Karpas-422 (cell line): Measurements from ENCODE around the gene ACIN1. TPM values are rescaled to one million over a fixed set of nuclear protein-coding genes. Genes with fewer than 3 reads are reported as not detected.

ENCODE experiments used
- DNase-seq: peaks from one replicate; pipeline ENCODE4 v3.0.0-alpha.2; 2015
- H2AFZ ChIP-seq: fragments of 200-600 bp; sonication (generic); 2 replicates; pipeline ENCODE4 v1.6.1; 2014; ENCODE audit warnings: antibody characterized with exemption, low read length, mixed read lengths
- H3K27ac ChIP-seq: fragments of 200-600 bp; sonication (generic); 2 replicates; pipeline ENCODE4 v1.5.1; 2014; ENCODE audit warnings: mild to moderate bottlenecking, low read length, moderate library complexity
- H3K27me3 ChIP-seq: fragments of 200-600 bp; sonication (generic); 2 replicates; pipeline ENCODE4 v1.6.1; 2014; ENCODE audit warnings: low read length, mixed read lengths
- H3K36me3 ChIP-seq: fragments of 200-600 bp; sonication (generic); 2 replicates; pipeline ENCODE4 v1.6.1; 2014; ENCODE audit warnings: low read length, mixed read lengths; ENCODE audit not compliant: insufficient read depth
- H3K4me1 ChIP-seq: fragments of 200-600 bp; sonication (generic); 2 replicates; pipeline ENCODE4 v1.6.1; 2014; ENCODE audit warnings: mild to moderate bottlenecking, low read length, mixed read lengths
- H3K4me2 ChIP-seq: fragments of 200-600 bp; sonication (generic); 2 replicates; pipeline ENCODE4 v1.6.1; 2014; ENCODE audit warnings: low read length, low read depth, mild to moderate bottlenecking; ENCODE audit not compliant: poor library complexity, severe bottlenecking
- H3K4me3 ChIP-seq: fragments of 200-600 bp; sonication (generic); 2 replicates; pipeline ENCODE4 v1.5.1; 2014; ENCODE audit warnings: mild to moderate bottlenecking, antibody characterized with exemption, low read length, mixed read lengths
- H3K79me2 ChIP-seq: fragments of 200-600 bp; sonication (generic); 2 replicates; pipeline ENCODE4 v1.6.1; 2014; ENCODE audit warnings: mild to moderate bottlenecking, low read length, mixed read lengths
- H3K9ac ChIP-seq: fragments of 200-600 bp; sonication (generic); 2 replicates; pipeline ENCODE4 v1.6.0; 2014; ENCODE audit warnings: low read length
- H3K9me2 ChIP-seq: fragments of 200-600 bp; sonication (generic), shearing (Covaris generic); replicated peaks from 2 replicates; pipeline ENCODE4 v1.6.0; 2014; ENCODE audit warnings: mild to moderate bottlenecking, low read length, moderate library complexity; ENCODE audit not compliant: insufficient read depth
- H3K9me3 ChIP-seq: fragments of 300-700, 200-600 bp; sonication (generic); 2 replicates; pipeline ENCODE4 v1.6.1; 2014; ENCODE audit warnings: low read length, mixed read lengths
- H4K20me1 ChIP-seq: fragments of 200-600 bp; sonication (generic); 2 replicates; pipeline ENCODE4 v1.6.1; 2014; ENCODE audit warnings: mild to moderate bottlenecking, antibody characterized with exemption, low read length, low read depth; ENCODE audit not compliant: insufficient read depth
- total RNA-seq: library from RNA; depleted of rRNA; stranded (reverse); fragments of >200 nt; shearing (Covaris generic); gene quantifications from 2 replicates; pipeline ENCODE4 v1.2.3, GENCODE V29; 2014; ENCODE audit warnings: low replicate concordance

The ACIN1 gene
- total RNA-seq, 1 experiment from 2014 or later: 125 TPM

DNA sequence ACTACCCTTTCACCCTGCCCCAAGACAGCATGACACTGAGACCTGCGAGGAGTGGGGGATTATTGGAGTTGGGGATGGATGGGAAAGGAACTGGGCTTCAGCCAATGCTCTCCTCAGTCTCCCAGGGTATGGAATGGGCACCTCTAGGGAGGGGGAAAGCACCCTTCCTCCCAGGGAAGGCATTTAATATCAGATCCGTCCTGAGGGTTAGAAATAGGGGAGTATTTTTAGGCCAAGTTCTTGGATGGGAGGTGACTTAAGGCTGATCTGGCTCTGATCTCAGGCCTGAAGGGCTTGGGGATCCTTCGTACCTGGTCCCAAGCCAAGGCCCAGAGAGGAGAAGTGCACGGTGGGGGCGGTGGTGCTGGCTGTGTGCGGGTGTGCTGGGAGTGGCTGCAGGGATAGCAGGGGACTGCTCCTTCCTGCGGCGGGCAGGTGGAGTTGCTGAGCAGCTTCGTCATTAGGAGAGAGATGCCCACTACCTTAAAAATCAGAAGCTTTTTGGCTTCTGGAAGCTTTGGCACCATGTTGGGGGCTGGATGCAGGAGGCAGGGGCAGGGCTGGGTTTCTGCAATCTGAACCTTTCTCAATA, 31.1 kb upstream of the ACIN1 start:
- H3K79me2 ChIP-seq: no peaks in the 10 kb centered on the region

DNA sequence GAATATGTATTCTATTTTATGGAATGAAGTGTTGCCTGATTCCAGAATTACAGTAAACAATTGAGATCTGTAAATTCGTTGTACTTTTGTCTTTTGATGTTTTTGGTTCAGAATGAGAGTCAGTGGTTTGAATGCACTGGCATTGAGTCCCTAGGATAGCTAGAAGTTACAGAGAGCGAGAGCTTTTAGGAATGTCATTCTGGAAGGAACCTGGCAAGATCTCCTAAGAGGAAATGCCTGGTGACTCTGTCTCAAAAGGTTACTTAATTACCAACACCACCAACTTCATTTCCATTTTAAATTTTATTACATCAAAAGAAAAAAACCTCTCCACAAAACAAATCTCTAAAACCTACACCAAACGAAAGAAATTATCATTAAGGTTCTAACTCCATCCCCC, 30.1 kb upstream of the ACIN1 start:
- Histone ChIP-seq H3K9me2 (no peaks in the 10 kb centered on the region), H3K27ac (no peak overlapping the region), H3K9ac (no peak overlapping the region), H3K79me2 (no peaks in the 10 kb centered on the region), H3K36me3 (no peaks in the 10 kb centered on the region), H3K9me3 (no peaks in the 10 kb centered on the region), H3K27me3 (no peaks in the 10 kb centered on the region), H4K20me1 (no peaks in the 10 kb centered on the region), H3K4me1 (peaks cover 14% of the 10 kb centered on the region), H3K4me3 (no peak overlapping the region), H3K4me2 (no peak overlapping the region), H2AFZ (no peak overlapping the region)
- no peak for DNase-seq

More for the DNA sequence above, 31.1 kb upstream of the ACIN1 start:
- no peak overlapping the region for H2AFZ ChIP-seq
- no peaks in the 10 kb centered on the region for H3K9me3 ChIP-seq
- no peaks in the 10 kb centered on the region for H4K20me1 ChIP-seq
- no peak overlapping the region for H3K4me2 ChIP-seq
- no peak for DNase-seq
- no peak overlapping the region for H3K9ac ChIP-seq
- no peak overlapping the region for H3K4me3 ChIP-seq
- peaks cover 6% of the 10 kb centered on the region for H3K4me1 ChIP-seq
- H3K36me3 ChIP-seq: no peaks in the 10 kb centered on the region
- H3K27me3 ChIP-seq: no peaks in the 10 kb centered on the region
- no peak overlapping the region for H3K27ac ChIP-seq
- no peaks in the 10 kb centered on the region for H3K9me2 ChIP-seq

DNA sequence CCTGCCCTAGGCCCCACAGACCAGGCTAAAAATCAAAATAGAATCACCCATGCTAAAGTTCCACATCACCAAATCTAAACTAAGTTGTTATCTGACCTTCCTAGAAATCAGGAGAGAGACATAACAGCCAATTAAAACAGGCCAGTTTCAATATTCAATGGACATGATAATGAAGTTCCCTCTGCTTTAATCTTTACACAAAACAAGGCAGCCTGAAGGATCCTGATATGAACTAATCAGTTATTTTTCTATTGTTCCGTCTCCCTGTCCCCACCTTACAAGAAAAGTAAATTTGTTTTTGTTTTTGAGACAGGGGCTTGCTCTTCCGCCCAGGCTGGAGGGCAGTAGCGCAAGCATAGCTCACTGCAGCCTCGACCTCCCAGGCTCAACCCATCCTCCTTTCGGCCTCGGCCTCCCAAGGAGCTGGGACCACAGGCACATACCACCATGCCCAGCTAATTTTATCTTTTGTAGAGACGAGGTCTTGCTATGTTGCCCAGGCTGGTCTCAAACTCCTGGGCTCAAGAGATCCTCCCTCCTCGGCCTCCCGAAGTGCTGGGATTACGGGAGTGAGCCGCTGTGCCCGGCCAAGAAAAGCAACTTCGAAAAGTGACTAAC, 29.5 kb upstream of the ACIN1 start:
- Histone ChIP-seq H3K27me3 (no peaks in the 10 kb centered on the region), H3K9me2 (no peaks in the 10 kb centered on the region), H3K9me3 (no peaks in the 10 kb centered on the region), H3K4me1 (peaks cover 20% of the 10 kb centered on the region), H3K27ac (no peak overlapping the region), H3K4me2 (no peak overlapping the region), H3K36me3 (no peaks in the 10 kb centered on the region), H3K9ac (no peak overlapping the region), H3K4me3 (no peak overlapping the region), H3K79me2 (no peaks in the 10 kb centered on the region), H4K20me1 (no peaks in the 10 kb centered on the region), H2AFZ (no peak overlapping the region)
- DNase-seq: no peak

DNA sequence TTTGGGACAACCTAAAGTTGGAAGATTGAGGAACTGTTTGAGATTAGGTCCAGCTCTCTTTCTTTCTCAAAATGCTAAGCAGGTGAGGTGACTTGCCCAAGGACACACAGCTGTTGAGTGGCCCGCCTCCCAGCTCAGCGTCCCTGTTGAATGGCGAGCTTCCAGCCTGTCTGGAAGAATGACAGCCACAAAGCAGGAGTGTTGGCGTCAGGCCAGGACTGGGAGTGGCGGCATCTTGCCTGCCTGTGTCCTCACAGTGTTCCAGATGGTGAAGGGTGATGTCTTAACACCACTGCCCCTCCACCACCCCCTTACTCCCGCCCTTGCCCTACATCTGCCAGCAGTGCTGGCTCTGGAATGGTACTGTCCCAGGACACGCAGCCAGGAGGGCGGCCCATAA, 28.5 kb upstream of the ACIN1 start:
- Histone ChIP-seq H3K9me3 (no peaks in the 10 kb centered on the region), H3K36me3 (no peaks in the 10 kb centered on the region), H4K20me1 (no peaks in the 10 kb centered on the region), H2AFZ (no peak overlapping the region), H3K9ac (no peak overlapping the region), H3K4me1 (peaks cover 24% of the 10 kb centered on the region), H3K4me3 (no peak overlapping the region), H3K9me2 (no peaks in the 10 kb centered on the region), H3K79me2 (no peaks in the 10 kb centered on the region), H3K4me2 (no peak overlapping the region), H3K27ac (no peak overlapping the region), H3K27me3 (no peaks in the 10 kb centered on the region)
- no peak for DNase-seq

DNA sequence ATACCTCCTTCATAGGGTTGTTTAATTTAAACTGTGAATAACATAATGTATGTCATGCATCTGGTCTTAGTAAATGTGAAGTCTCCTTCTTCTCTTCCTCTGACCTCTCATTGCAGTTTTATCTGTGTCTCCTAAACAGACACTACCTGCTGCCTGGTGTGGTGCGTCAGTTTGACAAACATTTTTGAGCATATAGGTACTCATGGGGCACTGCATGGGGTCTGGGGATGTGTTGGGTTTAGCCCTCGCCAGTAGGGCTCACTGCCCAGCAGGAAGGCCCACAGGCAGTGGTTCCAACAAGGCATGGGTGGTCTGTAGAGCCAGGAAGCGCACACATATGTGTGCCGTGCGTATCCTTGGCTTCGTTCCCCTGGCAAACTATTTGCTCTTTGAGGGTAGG, 27.1 kb upstream of the ACIN1 start:
- H3K9me3 ChIP-seq: no peaks in the 10 kb centered on the region
- H3K9ac ChIP-seq: no peak overlapping the region
- H3K27me3 ChIP-seq: no peaks in the 10 kb centered on the region
- no peak overlapping the region for H3K4me2 ChIP-seq
- no peak for DNase-seq
- no peaks in the 10 kb centered on the region for H3K79me2 ChIP-seq
- H4K20me1 ChIP-seq: no peaks in the 10 kb centered on the region
- no peaks in the 10 kb centered on the region for H3K36me3 ChIP-seq
- no peak overlapping the region for H2AFZ ChIP-seq
- H3K9me2 ChIP-seq: no peaks in the 10 kb centered on the region
- H3K27ac ChIP-seq: no peak overlapping the region
- peaks cover 24% of the 10 kb centered on the region for H3K4me1 ChIP-seq
- H3K4me3 ChIP-seq: no peak overlapping the region

DNA sequence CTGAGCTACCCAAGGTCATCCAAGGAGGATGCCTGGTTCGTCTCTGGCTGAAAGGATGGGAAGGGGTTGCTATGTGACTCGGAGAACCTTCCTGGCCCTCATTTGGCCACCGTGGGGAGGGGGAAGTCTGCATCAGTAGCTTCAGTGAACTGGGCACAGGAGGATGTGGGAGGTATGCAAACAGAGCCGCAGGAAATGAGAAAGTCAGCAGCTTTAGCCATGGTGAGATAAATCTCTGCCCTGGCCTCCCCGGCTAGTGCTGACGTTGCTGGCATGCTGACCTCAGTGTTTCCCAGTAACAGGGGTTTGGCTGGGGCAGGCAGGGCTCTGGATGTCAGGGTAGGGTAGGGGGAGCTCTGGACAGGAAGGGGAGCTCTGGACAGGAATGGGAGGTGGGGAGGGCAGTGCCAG, 26.4 kb upstream of the ACIN1 start:
- Histone ChIP-seq H3K4me2 (no peak overlapping the region), H3K9me2 (no peaks in the 10 kb centered on the region), H3K9ac (peak overlapping the region; percentile 8; the same call in 1 of the 2 replicates), H3K4me3 (no peak overlapping the region), H4K20me1 (no peaks in the 10 kb centered on the region), H3K27ac (no peak overlapping the region), H3K9me3 (no peaks in the 10 kb centered on the region), H3K27me3 (no peaks in the 10 kb centered on the region), H3K4me1 (peaks cover 24% of the 10 kb centered on the region), H3K36me3 (no peaks in the 10 kb centered on the region), H2AFZ (peak overlapping the region; percentile 37; the same call in 1 of the 2 replicates), H3K79me2 (no peaks in the 10 kb centered on the region)
- DNase-seq: no peak

DNA sequence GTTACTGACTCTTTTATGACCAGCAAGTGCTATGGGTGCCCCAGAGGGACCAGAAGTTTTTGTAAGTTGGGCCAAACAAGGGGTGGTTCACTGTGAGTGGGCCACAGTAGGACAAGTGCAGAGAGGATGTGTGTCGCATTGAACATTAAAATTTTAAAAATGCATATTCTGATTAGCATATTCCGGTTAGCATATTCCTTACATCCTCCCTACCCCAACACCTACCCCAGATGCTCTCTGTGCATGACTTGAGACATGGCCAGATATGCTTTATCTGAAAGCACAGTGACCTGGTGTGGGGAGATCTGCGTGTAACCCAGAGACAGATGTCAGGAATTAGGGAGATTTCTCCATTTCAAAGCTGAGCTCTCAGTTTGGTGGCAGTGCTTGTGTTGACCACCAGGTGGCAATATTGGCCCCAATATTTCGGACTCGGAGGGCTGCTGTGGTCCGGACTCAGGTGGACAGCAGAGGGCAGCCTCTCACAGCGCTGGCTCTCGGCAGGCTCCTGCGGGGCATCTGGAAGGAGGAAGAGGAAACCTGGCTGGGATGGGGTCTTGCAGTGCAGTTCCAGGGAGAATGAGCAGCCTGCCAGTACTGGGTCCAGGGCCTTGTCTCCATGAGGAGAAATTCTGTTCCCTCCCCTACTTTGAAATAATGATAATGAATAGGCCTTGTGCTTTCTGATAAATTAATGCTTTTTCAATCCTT, 25.8 kb upstream of the ACIN1 start:
- H3K79me2 ChIP-seq: no peaks in the 10 kb centered on the region
- peaks cover 24% of the 10 kb centered on the region for H3K4me1 ChIP-seq
- peak overlapping the region; percentile 47 for H3K4me2 ChIP-seq
- H4K20me1 ChIP-seq: no peaks in the 10 kb centered on the region
- H3K27me3 ChIP-seq: no peaks in the 10 kb centered on the region
- DNase-seq: peak; percentile 96
- H3K36me3 ChIP-seq: no peaks in the 10 kb centered on the region
- peak overlapping the region; percentile 14 for H3K9ac ChIP-seq
- H3K4me3 ChIP-seq: no peak overlapping the region
- no peak overlapping the region for H3K27ac ChIP-seq
- peak overlapping the region; percentile 82 for H2AFZ ChIP-seq
- H3K9me2 ChIP-seq: no peaks in the 10 kb centered on the region
- H3K9me3 ChIP-seq: no peaks in the 10 kb centered on the region
